ENCODE data around the gene GALNT5.
"Not testable (repeated sequence)": the region's sequence is repeated elsewhere in the genome, so short reads cannot be mapped to it uniquely, and the experiment has no call there.

The GALNT5 gene

DNA sequence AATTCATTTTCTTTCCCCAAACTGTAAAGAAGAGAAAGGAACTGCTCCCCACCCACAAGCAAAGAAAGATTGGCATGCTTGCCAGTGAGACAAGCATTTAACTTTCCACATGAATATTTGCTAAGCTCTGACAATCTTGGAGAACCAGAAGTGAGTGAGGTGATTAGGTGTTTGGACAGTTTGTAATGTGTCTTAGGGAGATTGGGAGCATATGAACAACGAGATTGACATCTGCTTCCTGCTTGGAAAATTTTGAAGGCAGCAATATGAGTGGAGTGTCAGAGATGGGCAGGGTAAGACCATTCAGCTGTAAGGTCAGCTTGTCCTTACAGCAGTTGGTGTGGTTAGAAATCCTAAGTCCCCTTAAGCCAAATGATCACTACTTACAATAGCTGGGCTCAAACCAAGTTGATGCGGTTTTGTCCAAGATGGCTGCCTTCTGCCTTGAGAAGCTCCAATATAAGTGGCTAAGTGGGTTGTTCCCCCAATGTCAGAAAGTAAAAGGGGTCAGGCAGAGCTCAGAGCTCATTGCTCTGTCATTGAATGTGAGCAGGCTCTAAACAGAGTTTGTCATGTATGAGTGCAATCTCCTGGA, 36.0 kb upstream of the GALNT5 start:
- Histone ChIP-seq H3K27ac (no peak overlapping the region), H3K4me3 (ENCODE audit: low read depth in 1 of 2, low read length in 1 of 2) (no peak overlapping the region), H3K4me1 (ENCODE audit: control insufficient read depth in 1 of 2, insufficient read depth in 1 of 2, low read depth in 1 of 2, low read length in 1 of 2) (no peaks in the 10 kb centered on the region), H3K27me3 (no peaks in the 10 kb centered on the region), H3K36me3 (no peaks in the 10 kb centered on the region), H3K9me3 (no peaks in the 10 kb centered on the region)
- TF ChIP-seq, protein P1, sequence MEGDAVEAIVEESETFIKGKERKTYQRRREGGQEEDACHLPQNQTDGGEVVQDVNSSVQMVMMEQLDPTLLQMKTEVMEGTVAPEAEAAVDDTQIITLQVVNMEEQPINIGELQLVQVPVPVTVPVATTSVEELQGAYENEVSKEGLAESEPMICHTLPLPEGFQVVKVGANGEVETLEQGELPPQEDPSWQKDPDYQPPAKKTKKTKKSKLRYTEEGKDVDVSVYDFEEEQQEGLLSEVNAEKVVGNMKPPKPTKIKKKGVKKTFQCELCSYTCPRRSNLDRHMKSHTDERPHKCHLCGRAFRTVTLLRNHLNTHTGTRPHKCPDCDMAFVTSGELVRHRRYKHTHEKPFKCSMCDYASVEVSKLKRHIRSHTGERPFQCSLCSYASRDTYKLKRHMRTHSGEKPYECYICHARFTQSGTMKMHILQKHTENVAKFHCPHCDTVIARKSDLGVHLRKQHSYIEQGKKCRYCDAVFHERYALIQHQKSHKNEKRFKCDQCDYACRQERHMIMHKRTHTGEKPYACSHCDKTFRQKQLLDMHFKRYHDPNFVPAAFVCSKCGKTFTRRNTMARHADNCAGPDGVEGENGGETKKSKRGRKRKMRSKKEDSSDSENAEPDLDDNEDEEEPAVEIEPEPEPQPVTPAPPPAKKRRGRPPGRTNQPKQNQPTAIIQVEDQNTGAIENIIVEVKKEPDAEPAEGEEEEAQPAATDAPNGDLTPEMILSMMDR (IDR thresholded peaks at IDR 0.05): no peak

DNA sequence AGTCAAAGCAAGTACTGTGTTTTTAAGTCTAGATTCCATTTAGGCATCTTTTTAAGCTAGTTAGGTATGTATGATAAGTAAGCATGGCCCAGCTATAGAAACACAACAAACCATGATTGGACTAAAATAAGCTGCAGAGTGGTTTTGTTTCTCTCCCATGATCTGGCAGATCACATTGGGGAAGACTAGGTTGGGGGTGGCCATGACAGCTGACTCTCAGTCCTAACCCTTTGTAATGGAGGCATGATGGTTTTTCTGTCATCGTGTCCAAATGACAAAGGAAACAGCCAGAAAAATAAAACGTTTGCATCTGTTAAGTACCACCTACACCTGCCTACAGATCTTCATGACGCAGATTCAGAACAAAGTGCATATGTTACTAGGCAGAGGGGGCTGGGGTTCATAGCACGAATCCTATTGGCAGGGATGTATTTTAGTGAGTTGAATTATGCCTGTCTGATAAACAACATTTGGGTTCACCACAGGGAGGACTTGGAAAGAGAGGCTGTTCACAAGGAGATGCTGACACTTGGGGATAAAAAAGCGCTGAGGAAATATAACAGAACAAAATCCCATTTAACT, 33.8 kb upstream of the GALNT5 start:
- Histone ChIP-seq H3K4me1 (ENCODE audit: control insufficient read depth in 1 of 2, insufficient read depth in 1 of 2, low read depth in 1 of 2, low read length in 1 of 2) (no peaks in the 10 kb centered on the region), H3K36me3 (no peaks in the 10 kb centered on the region), H3K27me3 (no peaks in the 10 kb centered on the region), H3K9me3 (no peaks in the 10 kb centered on the region), H3K4me3 (ENCODE audit: low read depth in 1 of 2, low read length in 1 of 2) (no peak overlapping the region), H3K27ac (no peak overlapping the region)
- TF ChIP-seq, protein P1 (IDR thresholded peaks at IDR 0.05): no peak

DNA sequence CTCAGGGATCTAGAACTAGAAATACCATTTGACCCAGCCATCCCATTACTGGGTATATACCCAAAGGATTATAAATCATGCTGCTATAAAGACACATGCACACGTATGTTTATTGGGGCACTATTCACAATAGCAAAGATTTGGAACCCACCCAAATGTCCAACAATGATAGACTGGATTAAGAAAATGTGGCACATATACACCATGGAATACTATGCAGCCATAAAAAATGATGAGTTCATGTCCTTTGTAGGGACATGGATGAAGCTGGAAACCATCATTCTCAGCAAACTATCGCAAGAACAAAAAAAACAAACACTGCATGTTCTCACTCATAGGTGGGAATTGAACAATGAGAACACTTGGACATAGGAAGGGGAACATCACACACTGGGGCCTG, 33.1 kb upstream of the GALNT5 start:
- not testable (repeated sequence) for H3K27ac ChIP-seq

DNA sequence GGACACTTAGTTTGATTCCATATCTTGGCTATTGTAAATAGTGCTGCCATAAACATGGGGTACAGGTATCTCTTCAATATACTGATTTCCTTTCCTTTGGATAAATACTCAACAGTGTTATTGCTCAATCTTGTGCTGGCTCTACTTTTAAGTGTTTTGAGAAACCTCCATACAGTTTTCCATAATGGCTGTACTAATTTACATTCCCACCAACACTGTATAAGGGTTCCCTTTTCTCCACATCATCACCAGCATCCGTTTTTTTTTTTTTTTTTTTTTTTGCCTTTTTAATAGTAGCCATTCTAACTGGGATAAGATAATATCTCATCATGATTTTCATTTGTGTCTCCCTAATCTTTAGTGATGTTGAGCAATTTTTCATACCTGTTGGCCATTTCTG, 29.9 kb upstream of the GALNT5 start:
- Histone ChIP-seq H3K4me3 (ENCODE audit: low read depth in 1 of 2, low read length in 1 of 2) (no peak overlapping the region), H3K9me3 (no peaks in the 10 kb centered on the region), H3K27me3 (no peaks in the 10 kb centered on the region), H3K36me3 (no peaks in the 10 kb centered on the region), H3K4me1 (ENCODE audit: control insufficient read depth in 1 of 2, insufficient read depth in 1 of 2, low read depth in 1 of 2, low read length in 1 of 2) (no peaks in the 10 kb centered on the region), H3K27ac (no peak overlapping the region)
- TF ChIP-seq, protein P1 (IDR thresholded peaks at IDR 0.05): no peak

More for the DNA sequence above, 33.1 kb upstream of the GALNT5 start:
- not testable (repeated sequence) for H3K27me3 ChIP-seq; H3K9me3 ChIP-seq; H3K4me1 ChIP-seq (ENCODE audit: control insufficient read depth in 1 of 2, insufficient read depth in 1 of 2, low read depth in 1 of 2, low read length in 1 of 2); H3K4me3 ChIP-seq (ENCODE audit: low read depth in 1 of 2, low read length in 1 of 2); H3K36me3 ChIP-seq

DNA sequence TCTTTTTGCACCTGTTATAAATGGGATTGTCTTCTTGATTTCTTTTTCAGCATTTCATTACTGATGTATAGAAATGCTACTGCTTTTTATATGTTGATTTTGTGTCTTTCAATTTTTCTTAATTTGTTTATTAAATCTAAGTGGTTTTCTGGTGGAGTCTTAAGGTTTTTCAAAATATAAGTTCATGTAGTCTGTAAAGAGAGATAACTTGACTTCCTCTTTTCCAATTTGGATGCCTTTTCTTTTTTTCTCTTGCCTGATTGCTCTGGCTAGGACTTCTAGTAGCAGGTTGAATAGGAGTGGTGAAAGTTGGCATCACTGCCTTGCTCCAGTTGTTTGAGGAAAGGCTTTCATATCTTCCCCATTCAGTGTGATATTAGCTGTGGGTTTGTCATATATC, 28.6 kb upstream of the GALNT5 start:
- no peak overlapping the region for H3K27ac ChIP-seq
- no peak overlapping the region for H3K4me3 ChIP-seq (ENCODE audit: low read depth in 1 of 2, low read length in 1 of 2)
- H3K9me3 ChIP-seq: no peaks in the 10 kb centered on the region
- TF ChIP-seq, protein P1 (IDR thresholded peaks at IDR 0.05): no peak
- no peaks in the 10 kb centered on the region for H3K27me3 ChIP-seq
- no peaks in the 10 kb centered on the region for H3K4me1 ChIP-seq (ENCODE audit: control insufficient read depth in 1 of 2, insufficient read depth in 1 of 2, low read depth in 1 of 2, low read length in 1 of 2)
- H3K36me3 ChIP-seq: no peaks in the 10 kb centered on the region

DNA sequence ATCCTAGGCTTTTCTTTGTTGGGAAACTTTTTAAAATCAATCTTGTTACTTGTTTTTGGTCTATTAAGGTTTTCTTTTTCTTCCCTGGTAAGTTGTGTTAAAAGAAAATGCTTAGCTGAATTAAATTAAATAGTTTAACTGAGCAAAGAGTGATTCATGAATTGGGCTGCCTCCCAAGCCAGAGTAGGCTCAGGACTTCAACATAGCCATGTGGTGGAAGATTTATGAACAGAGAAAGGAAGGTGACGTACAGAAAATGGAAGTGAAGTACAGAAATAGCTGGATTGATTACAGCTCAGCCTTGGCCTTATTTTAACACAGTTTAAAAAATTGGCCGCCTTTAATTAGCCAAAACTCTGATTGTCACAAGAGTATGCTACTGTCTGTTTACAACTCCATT, 27.9 kb upstream of the GALNT5 start:
- TF ChIP-seq, protein P1 (IDR thresholded peaks at IDR 0.05): no peak
- H3K27ac ChIP-seq: no peak overlapping the region
- no peaks in the 10 kb centered on the region for H3K36me3 ChIP-seq
- H3K9me3 ChIP-seq: no peaks in the 10 kb centered on the region
- H3K4me3 ChIP-seq (ENCODE audit: low read depth in 1 of 2, low read length in 1 of 2): no peak overlapping the region
- H3K4me1 ChIP-seq (ENCODE audit: control insufficient read depth in 1 of 2, insufficient read depth in 1 of 2, low read depth in 1 of 2, low read length in 1 of 2): no peaks in the 10 kb centered on the region
- H3K27me3 ChIP-seq: no peaks in the 10 kb centered on the region
